SK-N-SH treated with all-trans-retinoic acid at 6 μM for 48 hours (cell line): ENCODE data around the gene EEFSEC.

Experiments used
- GLIS3 ChIP-seq: fragments of 250-450 bp; sonication (Bioruptor Pico); IDR thresholded peaks from 2 replicates; pipeline ENCODE4 v1.5.0; 2020; ENCODE audit warnings: mild to moderate bottlenecking, moderate library complexity
- ISL1 ChIP-seq: fragments of 250-450 bp; sonication (Bioruptor Pico); IDR thresholded peaks from 2 replicates; pipeline ENCODE4 v2.1.2; 2022; ENCODE audit warnings: mild to moderate bottlenecking, moderate library complexity
- PPARA ChIP-seq: fragments of 250-450 bp; sonication (Bioruptor Pico); IDR thresholded peaks from 2 replicates; pipeline ENCODE4 v1.5.0; 2020; ENCODE audit warnings: mild to moderate bottlenecking, borderline replicate concordance
- RARB ChIP-seq: fragments of 250-450 bp; sonication (Bioruptor Pico); IDR thresholded peaks from 2 replicates; pipeline ENCODE4 v1.8.0; 2021; ENCODE audit warnings: mild to moderate bottlenecking, moderate library complexity
- ZC3H10 ChIP-seq: fragments of 250-450 bp; sonication (Bioruptor Pico); IDR thresholded peaks from 2 replicates; pipeline ENCODE4 v1.5.1; 2021; ENCODE audit warnings: mild to moderate bottlenecking, moderate library complexity
- ZFP3 ChIP-seq: fragments of 250-450 bp; sonication (Bioruptor Pico); IDR thresholded peaks from 2 replicates; pipeline ENCODE4 v1.5.0; 2020; ENCODE audit warnings: mild to moderate bottlenecking, moderate library complexity
- ZFP30 ChIP-seq: fragments of 450-650 bp; formaldehyde crosslinking; IDR thresholded peaks from 2 replicates; pipeline ENCODE4 v1.5.0; 2022; ENCODE audit warnings: mild to moderate bottlenecking, moderate library complexity
- ZNF70 ChIP-seq: fragments of 450-650 bp; formaldehyde crosslinking; IDR thresholded peaks from 2 replicates; pipeline ENCODE4 v1.5.0; 2020; ENCODE audit warnings: mild to moderate bottlenecking, moderate library complexity
- ZNF8 ChIP-seq: fragments of 450-650 bp; formaldehyde crosslinking; IDR thresholded peaks from 2 replicates; pipeline ENCODE4 v1.5.0; 2020; ENCODE audit warnings: mild to moderate bottlenecking, moderate library complexity
- TF ChIP-seq, protein P1 (sequence below): fragments of 250-450 bp; sonication (Bioruptor Pico); IDR thresholded peaks from 2 replicates; pipeline ENCODE4 v1.8.0; 2020; ENCODE audit warnings: mild to moderate bottlenecking, moderate library complexity, borderline replicate concordance

DNA sequence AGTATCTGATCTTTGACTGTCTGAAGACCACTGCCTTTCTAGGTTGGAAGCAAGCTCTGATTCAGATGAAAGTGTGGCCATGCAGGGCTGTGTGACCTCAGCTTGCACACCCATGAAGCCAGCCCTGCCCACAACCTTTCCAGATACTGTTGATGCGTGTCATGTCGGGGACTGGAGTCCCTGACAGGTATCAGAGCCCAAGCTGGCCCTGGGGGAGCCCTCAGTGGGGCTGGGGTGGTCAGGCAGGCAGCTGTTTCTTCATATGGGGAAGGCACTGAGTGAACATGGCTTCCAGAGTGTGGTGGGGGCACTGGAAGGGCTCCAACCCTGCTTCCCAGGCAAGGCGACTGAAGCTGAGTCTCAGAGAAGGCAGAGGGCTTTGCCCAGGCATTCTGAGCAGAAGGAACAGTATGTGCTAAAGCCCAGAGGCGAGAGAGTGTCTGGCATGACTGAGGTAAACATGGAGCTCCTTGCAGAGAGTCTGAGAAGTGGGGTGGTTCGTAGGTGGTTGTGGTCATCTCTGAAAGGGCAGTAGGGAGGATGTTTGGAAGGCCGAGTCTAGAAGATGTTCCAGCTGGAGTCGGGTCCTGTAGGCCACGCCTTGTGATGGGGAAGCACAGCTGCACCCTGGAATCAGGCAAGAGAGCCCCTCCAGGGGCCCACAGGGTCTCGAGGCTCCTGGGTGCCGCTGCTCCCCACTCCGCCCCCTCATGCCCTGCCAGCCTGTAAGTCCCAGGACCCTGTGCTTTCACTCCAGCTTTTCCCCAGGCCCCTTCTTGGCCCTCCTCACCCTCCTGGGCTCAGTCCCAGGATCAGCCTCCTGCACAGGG is 122.2 kb downstream of the EEFSEC start:
- TF ChIP-seq ZNF70 (CRISPR knock-in tag) (no peak), PPARA (no peak), ZFP3 (CRISPR knock-in tag) (no peak), ZFP30 (CRISPR knock-in tag) (no peak), ZNF8 (CRISPR knock-in tag) (no peak), ZC3H10 (CRISPR knock-in tag) (no peak), ISL1 (CRISPR knock-in tag) (no peak), GLIS3 (CRISPR knock-in tag) (no peak), RARB (CRISPR knock-in tag) (no peak)
- TF ChIP-seq, protein P1, sequence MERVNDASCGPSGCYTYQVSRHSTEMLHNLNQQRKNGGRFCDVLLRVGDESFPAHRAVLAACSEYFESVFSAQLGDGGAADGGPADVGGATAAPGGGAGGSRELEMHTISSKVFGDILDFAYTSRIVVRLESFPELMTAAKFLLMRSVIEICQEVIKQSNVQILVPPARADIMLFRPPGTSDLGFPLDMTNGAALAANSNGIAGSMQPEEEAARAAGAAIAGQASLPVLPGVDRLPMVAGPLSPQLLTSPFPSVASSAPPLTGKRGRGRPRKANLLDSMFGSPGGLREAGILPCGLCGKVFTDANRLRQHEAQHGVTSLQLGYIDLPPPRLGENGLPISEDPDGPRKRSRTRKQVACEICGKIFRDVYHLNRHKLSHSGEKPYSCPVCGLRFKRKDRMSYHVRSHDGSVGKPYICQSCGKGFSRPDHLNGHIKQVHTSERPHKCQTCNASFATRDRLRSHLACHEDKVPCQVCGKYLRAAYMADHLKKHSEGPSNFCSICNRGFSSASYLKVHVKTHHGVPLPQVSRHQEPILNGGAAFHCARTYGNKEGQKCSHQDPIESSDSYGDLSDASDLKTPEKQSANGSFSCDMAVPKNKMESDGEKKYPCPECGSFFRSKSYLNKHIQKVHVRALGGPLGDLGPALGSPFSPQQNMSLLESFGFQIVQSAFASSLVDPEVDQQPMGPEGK, result no peak
